PFSK-1 (cell line): ENCODE data around the gene FRMD8.

ENCODE experiments used
- SIN3A ChIP-seq: IDR thresholded peaks from 2 replicates; pipeline ENCODE4 v1.6.1; 2012; ENCODE audit warnings: mild to moderate bottlenecking, low read length, moderate library complexity, borderline replicate concordance; ENCODE audit not compliant: insufficient read depth
- TF ChIP-seq, protein P1 (sequence below), 2 experiments: IDR thresholded peaks; 2 replicates each; pipeline versions ENCODE4 v1.6.1 to v1.8.0; 2011 to 2012; ENCODE audit warnings: low read depth in 2 of 2, low read length in 2 of 2, control low read depth in 1 of 2, inconsistent platforms in 1 of 2, mild to moderate bottlenecking in 1 of 2, moderate library complexity in 1 of 2; ENCODE audit not compliant: insufficient read depth in 1 of 2

DNA sequence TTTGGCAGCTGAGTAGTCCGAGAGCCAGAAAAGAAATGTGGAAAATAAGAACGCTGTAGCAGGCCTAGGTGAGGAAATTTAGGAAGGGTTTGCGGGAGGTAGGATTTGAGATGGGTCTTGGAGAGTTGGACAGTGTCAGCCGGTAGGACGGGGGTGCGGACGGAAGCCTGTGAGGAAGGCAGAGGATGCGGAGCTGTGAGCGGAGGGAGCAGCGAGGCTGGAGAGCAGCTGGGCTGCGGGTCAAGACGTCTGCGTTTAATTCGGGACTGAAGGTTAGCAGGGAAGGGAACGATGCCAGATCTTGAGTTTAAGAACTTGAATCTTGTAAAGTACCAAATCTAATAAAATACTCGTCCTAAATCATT is 32.6 kb upstream of the FRMD8 start:
- TF ChIP-seq, protein P1, sequence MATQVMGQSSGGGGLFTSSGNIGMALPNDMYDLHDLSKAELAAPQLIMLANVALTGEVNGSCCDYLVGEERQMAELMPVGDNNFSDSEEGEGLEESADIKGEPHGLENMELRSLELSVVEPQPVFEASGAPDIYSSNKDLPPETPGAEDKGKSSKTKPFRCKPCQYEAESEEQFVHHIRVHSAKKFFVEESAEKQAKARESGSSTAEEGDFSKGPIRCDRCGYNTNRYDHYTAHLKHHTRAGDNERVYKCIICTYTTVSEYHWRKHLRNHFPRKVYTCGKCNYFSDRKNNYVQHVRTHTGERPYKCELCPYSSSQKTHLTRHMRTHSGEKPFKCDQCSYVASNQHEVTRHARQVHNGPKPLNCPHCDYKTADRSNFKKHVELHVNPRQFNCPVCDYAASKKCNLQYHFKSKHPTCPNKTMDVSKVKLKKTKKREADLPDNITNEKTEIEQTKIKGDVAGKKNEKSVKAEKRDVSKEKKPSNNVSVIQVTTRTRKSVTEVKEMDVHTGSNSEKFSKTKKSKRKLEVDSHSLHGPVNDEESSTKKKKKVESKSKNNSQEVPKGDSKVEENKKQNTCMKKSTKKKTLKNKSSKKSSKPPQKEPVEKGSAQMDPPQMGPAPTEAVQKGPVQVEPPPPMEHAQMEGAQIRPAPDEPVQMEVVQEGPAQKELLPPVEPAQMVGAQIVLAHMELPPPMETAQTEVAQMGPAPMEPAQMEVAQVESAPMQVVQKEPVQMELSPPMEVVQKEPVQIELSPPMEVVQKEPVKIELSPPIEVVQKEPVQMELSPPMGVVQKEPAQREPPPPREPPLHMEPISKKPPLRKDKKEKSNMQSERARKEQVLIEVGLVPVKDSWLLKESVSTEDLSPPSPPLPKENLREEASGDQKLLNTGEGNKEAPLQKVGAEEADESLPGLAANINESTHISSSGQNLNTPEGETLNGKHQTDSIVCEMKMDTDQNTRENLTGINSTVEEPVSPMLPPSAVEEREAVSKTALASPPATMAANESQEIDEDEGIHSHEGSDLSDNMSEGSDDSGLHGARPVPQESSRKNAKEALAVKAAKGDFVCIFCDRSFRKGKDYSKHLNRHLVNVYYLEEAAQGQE (IDR thresholded peaks at IDR 0.05; ENCODE audit: insufficient read depth in 1 of 2, low read depth in 2 of 2, low read length in 2 of 2) = no peak
- TF ChIP-seq SIN3A = no peak
